ENCODE results near the gene PTCH2.
"Not testable (repeated sequence)": the region's sequence is repeated elsewhere in the genome, so short reads cannot be mapped to it uniquely, and the experiment has no call there.

The PTCH2 gene

DNA sequence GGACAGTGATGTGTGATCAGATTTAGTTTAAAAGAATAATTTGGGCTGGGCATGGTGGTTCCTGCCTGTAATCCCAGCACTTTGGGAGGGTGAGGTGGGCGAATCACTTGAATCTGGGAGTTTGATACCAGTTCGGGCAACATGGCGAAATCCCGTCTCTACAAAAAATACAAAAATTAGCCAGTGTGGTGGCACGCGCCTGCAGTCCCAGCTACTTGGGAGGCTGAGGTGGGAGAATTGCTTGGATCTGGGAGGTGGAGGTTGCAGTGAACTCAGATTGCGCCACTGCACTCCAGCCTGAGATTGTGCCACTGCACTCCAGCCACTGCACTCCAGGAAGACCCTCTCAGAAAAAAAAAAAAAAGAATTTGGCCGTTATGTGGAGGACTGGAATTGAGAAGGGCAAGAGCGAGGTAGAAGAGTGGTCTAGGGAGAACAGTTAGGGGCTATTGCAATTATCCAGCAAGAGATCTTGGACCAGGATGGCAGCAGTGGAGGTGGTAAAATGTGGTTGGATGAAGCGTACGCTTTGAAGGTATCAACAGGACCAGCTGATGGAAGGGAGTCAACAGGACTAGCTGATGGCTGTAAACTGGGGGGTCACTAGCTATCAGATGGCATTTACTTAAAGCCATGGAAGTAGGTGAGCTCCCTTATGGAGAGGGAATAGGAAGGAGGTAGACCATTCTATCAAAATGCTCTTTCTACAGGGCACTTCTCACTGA lies 25.1 kb downstream of the PTCH2 start:
- TF ChIP-seq CTCF (IDR thresholded peaks at IDR 0.05; ENCODE audit: extremely low read depth, missing control alignments), result no peak
- DNase-seq (ENCODE audit: low spot score), result no peak

GRCh38 chr1:44817307-44817706 lies 25.7 kb downstream of the PTCH2 start:
- no peak for TF ChIP-seq CTCF (IDR thresholded peaks at IDR 0.05; ENCODE audit: extremely low read depth, missing control alignments)

GRCh38 chr1:44815926-44816325 lies 27.1 kb downstream of the PTCH2 start:
- not testable (repeated sequence) for DNase-seq (ENCODE audit: low spot score)

More at GRCh38 chr1:44817307-44817706, 25.7 kb downstream of the PTCH2 start:
- no peak for DNase-seq (ENCODE audit: low spot score)

DNA sequence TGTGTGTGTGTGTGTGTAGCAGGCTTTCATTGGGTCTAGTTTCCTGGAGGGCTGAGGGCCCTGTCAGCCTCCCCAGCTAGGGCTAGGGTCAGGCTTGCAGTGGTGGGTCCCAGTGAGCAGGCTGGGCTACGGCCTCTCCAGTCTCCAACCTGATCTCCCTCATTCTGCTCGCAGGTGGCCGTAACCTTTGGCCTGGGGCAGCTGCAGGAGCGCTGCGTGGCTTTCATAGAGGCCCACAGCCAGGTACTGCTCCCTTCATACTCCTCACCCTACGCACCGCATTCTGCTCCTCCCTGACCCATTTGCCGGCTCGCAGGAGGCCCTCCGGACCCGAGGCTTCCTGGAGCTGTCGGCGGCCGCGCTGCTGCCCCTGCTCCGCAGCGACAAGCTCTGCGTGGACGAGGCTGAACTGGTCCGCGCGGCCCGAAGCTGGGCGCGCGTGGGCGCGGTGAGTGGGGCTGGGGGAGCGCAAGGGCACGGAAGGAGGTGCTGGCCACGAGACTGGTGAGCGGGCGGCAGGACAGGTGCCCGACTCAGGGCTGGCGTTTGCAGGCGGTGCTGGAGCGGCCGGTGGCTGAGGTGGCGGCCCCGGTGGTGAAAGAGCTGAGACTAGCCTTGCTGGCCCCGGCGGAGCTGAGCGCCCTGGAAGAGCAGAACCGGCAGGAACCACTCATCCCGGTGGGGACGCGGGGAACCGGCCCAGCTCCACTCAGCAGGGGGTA lies 30.1 kb downstream of the PTCH2 start:
- no peak for DNase-seq (ENCODE audit: low spot score)
- no peak for TF ChIP-seq CTCF (IDR thresholded peaks at IDR 0.05; ENCODE audit: extremely low read depth, missing control alignments)

- no peak for TF ChIP-seq CTCF (IDR thresholded peaks at IDR 0.05; ENCODE audit: extremely low read depth, missing control alignments)
- DNase-seq (ENCODE audit: low spot score), result no peak
These were observed 31.8 kb downstream of the PTCH2 start for GRCh38 chr1:44811234-44811633.

- DNase-seq (ENCODE audit: low spot score), result not testable (repeated sequence)
These were observed 32.3 kb downstream of the PTCH2 start for GRCh38 chr1:44810762-44811105.

DNA sequence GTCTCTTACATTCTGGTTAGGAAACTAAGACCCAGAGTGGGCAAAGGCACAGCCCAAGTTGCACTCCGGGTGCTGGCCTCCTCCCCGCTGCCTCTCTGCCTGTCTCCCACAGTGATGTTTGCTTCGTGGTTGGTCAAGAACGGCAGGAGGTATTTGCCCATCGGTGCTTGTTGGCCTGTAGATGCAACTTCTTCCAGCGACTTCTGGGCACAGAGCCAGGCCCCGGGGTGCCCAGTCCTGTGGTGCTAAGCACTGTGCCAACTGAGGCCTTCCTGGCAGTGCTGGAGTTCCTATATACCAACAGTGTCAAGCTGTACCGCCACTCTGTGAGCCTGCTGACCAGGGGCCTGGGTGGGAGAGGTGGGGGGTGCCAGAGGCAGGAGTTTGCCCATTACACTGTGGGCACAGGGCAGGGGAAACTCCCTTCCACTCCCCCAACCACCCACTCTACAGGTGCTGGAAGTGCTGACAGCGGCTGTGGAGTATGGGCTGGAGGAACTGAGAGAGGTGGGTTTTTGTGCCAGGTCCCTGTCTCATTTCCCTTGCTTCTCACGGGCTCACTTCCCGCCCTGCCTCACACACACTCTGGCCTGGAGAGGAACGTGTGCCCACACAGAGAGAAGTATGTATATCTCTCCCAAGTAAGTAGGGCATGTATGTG lies 32.8 kb downstream of the PTCH2 start:
- no peak for TF ChIP-seq CTCF (IDR thresholded peaks at IDR 0.05; ENCODE audit: extremely low read depth, missing control alignments)
- DNase-seq (ENCODE audit: low spot score), result no peak

All from GM20000 (cell line).